HG03097 (cell line): Measurements from ENCODE around the gene MPP2.
"Not testable (repeated sequence)": the region's sequence is repeated elsewhere in the genome, so short reads cannot be mapped to it uniquely, and the experiment has no call there.

Experiments used
- ATAC-seq: cut with Tn5 transposase; IDR thresholded peaks from one replicate; pipeline ENCODE4 v1.9.1; 2021; ENCODE audit not compliant: unreplicated experiment, low FRiP score

Gene MPP2

DNA sequence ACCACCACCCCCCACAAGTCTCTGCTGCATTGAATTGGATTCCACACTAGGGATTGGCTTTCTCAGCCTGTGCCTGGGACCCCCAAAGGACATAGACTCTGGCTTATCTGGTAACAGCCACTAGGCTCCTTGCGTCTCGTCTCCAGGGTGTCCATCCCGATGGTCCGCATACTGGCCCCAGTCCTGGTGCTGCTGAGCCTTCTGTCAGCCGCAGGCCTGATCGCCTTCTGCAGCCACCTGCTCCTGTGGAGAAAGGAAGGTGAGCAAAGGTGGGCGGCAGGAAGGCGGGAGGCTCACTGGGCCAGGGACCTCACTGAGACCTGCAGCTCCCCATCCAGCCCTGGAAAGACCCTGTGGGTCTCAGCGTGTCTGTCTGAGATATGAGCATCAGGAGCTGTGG is 52.3 kb downstream of the MPP2 start:
- ATAC-seq, result no peak

DNA sequence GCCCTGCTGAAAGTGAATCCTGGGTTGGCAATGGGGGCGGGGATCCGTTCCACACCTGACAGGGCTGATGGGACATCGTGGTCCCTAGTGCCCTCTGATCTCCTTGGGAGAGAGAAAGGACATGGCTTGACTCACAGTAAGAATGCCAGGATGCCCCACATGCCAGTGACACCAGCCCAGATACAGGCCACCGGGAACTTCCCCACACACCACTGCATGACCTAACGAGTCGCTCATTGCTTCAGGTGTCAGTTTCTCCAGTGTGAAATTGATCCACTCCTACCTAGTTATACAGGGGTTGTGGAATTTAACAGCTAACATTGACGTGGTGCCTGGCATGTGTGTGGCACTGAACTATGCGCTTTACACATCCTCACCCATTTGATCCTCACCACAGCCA is 52.8 kb downstream of the MPP2 start:
- ATAC-seq, result no peak

DNA sequence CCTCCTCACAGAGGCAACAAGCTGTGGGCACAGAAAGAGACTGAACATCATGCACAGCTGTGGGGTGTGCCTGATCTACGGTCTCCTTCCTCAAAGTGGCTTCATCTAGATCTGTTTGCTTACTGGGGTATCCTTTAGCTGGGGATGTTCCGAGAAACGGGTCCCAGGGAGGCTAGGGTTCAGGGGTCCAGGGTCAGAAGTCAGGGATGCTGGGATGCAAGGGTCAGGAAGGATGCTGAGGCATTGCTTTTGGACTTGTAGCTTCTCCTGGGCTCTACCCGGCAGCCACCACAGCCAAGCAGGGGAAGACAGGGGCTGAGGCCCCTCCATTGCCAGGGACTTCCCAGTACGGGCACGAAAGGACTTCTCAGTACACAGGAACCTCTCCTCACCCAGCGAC is 53.8 kb downstream of the MPP2 start:
- no peak for ATAC-seq

DNA sequence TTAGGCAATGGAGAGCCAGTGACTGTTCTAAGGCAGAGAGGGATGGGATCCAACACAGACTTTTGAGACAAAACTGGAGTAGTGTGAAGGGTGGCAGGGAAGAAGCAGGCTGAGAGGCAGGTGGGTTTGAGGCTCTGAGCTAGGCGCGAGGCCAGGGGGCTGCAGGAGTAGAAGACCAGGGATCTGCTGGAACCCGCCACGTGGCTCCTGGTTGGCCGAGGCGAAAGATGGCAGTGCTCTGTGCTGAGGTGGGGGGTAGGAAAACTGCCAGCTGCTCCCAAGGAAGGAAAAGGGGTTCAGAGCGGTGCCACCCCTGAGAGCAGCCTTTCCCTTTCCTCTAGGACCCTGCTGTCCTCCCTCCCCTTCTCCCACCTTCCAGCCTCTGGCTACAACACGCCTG is 54.8 kb downstream of the MPP2 start:
- no peak for ATAC-seq

DNA sequence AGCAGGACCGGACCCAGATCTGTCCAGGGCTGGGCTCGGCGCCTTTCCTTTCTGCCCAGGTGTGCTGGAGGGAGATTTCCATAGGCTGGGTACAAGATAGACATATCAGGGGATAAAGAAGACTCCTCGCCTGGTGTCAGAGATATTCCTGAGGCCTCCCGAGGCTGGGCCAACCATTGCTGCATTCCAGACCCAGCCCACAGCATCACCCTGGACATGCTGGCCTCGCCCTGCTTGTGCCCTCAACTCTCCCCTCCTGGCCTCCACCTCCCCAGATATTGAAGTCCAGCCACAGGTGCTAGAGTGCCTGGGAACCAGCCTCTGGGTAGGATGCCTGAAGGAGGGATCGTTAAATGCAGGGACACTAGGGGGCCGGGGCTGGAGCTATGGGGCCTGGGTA is 58.2 kb downstream of the MPP2 start:
- no peak for ATAC-seq

DNA sequence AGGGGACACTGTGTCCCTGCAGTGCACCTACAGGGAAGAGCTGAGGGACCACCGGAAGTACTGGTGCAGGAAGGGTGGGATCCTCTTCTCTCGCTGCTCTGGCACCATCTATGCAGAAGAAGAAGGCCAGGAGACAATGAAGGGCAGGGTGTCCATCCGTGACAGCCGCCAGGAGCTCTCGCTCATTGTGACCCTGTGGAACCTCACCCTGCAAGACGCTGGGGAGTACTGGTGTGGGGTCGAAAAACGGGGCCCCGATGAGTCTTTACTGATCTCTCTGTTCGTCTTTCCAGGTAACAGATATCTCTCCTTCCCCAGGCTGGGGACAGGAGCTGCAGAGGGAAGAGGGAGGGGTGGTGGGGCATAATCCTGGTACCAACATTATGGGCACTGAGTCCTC is 58.7 kb downstream of the MPP2 start:
- ATAC-seq, result no peak

DNA sequence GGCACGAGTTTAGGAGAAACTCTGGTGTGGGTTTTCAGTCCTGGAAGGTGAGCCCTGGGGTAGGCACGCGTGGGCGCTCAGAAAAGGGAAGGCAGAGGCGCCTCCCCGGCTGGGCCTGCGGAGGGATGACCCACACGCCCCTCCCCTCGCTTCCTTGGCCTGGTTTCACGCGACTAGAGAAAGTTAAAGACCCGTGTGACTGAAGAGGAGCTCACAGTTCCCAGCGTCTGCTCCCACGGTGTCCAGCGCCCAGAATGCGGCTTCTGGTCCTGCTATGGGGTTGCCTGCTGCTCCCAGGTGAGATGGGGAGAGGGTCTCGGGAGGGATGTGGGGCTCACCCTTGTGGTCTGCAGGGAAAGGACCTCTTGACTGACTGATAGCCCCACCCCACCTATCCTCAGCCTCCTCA is 60.4 kb downstream of the MPP2 start, which contains the start of gene CD300LG:
TSS of gene CD300LG (plus strand) at position 214 of the 409 bp plus-strand sequence. CDS start at position 255, 41 bp downstream.
- no peak for ATAC-seq

DNA sequence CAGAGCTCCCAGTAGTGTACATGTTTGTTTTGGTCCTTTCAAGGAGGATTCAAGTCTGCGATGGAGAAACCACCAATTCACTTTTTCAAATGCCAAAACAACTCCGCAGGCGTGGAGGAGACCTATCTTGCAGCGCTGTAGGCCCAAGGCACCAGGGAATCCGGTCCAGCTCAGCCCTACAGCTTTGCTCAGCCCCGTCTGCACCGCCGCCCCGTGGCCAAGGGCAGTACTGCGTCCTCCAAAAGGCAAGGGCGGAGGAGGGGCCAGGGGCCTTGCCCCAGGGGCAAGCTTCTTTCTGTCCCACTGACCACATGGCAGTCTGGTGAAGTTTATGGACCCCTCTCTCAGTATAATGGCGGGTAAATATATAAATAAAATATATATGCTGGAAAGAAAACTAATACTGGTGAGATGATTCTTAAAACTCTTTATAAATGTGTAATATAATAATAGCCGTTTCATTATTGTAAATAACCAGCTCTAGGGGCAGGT is 61.1 kb downstream of the MPP2 start:
- ATAC-seq, result no peak

DNA sequence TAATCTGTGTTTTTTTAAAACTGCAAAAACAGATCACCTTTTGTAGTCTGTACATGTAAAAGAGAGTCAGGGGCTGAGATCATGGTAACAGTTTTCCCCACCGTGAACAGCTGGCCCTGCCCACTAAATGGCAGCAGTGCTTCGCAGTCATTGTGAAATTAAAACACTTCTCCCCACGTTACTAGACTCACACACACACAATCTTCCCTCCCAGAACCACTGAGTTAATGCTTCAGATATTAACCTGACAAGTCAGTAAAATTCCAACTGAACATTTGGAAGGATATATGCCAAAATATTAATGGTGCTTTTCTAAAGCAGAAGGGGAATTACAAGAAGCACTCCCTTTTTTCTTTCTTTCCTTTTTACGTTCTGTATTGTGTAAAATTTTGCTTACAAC is 61.6 kb downstream of the MPP2 start:
- no peak for ATAC-seq

DNA sequence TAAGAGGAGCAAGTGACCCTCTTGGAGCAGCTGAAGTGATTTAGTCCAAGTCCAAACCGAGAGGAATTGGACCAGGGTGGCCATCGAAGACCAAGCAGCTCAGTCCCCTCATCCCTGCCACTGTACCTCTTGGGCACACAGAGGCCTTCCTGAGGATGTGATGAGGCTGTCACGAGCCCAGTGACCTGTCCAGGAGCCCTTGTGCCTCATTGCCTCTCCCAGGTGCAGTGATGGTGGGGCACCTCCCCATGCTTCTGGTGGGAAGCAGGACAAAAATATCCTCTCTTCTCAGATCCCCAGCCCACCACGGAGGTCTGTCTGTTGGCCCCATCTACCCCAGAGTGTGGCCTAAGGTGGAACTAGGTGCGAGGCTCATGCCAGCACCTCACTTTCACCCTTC is 63.1 kb downstream of the MPP2 start:
- ATAC-seq, result no peak

DNA sequence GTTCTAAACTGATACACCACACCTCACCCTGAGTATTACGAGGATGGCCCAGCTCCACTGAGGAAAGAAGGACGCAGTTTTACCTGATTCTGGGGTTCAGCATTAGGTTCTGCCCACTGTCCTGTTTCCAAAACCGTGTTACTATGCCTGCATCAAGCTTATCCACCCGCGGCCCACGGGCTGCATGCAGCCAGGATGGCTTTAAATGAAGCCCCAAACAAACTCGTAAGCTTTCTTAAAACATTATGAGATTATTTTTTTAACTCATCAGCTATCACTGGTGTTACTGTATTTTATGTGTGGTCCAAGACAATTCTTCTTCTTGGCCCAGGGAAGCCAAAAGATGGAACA is 64.4 kb downstream of the MPP2 start:
- ATAC-seq, result no peak

DNA sequence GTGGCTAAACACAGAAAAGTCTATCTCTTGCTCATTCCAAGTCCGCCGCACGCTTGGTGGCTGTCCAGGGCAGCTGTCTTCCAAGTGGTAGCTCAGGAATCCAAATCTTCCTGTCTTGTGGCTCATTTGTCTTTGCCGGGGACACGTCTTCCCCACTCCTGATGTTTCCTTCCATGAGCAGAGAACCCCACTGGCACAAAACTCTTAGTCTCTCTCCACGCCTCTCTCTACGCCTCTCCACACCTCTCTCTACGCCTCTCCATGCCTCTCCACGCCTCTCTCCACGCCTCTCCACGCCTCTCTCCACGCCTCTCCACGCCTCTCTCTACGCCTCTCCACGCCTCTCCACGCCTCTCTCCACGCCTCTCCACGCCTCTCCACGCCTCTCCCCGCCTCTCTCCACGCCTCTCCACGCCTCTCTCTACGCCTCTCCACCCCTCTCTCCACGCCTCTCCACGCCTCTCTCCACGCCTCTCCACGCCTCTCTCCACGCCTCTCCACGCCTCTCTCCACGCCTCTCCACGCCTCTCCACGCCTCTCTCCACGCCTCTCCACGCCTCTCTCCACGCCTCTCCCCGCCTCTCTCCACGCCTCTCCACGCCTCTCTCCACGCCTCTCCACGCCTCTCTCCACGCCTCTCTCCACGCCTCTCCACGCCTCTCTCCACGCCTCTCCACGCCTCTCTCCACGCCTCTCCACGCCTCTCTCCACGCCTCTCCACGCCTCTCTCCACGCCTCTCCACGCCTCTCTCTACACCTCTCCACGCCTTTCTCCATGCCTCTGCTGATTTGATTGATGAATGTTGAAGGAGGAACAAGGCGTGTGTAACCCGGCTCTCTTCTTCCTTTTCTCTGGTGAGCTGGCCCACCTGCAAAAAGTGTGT is 65.0 kb downstream of the MPP2 start:
- ATAC-seq, result not testable (repeated sequence)

DNA sequence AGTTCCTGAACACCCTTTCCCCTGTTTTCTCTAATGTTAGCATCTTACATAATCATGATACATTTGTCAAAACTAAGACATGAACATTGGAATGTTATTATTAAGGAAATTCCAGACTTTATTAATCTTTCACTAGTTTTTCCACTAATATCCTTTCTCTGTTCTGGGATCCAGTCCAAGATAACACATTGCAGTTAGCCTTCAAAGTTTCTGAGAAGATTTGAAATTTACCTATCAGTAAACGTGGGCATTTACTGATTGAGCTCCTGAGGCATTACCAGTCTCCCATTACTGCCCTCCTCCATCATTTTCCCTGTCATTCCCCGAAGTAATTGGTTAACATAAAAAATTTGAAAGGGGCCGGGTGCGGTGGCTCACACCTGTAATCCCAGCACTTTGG is 66.1 kb downstream of the MPP2 start:
- ATAC-seq, result no peak

DNA sequence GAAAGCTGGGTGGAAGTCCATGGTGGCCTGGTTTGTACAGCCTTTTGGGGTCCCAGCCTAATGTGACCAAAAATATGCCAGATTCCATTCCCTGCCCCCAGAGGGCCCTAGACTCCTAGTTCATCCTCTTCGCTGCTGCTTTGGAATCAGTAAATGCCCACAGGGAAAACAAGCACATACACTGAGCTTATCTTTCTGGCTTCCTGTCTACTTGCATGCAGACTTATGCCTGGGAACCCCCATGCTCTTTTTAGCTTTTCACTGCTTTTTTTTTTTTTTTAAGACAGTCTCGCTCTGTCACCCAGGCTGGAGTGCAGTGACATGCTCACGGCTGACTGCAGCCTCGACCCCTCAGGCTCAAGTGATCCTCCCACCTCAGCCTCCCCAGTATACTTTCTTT is 66.5 kb downstream of the MPP2 start:
- ATAC-seq, result no peak

DNA sequence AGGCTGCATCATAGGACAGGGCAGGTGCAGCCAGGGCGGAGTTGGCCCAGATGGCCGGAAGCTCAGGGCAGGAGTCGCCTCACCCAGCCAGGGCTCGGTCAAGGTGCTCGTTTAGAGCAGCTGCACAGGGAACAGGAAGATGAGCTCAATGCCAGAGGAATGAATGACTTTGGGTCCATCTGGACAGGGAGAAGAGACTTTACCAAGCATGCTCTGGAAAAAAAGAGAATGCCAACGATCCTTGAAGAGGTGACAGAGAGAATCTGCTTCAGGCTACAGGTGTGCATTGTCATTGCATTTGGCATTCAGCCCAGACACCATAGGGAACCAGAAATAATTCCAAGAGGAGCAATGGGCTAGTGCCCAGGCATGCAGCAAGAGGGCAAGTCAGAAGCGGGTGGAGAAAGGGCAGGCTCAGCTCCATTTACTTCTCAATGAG is 67.6 kb downstream of the MPP2 start:
- ATAC-seq, result no peak

DNA sequence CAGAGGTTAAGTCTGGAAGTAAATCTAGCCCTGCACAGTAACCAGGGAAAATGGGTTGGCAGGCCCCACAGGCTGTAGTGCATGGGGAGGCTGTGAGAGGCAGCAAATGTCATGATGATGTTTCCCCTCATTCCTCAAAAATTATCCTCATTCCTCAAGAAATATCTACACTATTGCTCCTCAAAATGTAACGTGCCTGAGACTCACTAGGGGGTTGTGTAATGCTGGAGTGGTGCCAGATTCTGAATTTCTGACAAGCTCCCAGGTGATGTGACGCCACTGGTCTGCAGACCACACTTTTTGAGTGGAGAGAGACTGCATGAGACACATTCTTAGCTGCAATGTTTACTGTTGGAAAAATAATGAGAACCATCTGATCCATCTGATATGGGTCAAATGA is 73.2 kb downstream of the MPP2 start:
- no peak for ATAC-seq

DNA sequence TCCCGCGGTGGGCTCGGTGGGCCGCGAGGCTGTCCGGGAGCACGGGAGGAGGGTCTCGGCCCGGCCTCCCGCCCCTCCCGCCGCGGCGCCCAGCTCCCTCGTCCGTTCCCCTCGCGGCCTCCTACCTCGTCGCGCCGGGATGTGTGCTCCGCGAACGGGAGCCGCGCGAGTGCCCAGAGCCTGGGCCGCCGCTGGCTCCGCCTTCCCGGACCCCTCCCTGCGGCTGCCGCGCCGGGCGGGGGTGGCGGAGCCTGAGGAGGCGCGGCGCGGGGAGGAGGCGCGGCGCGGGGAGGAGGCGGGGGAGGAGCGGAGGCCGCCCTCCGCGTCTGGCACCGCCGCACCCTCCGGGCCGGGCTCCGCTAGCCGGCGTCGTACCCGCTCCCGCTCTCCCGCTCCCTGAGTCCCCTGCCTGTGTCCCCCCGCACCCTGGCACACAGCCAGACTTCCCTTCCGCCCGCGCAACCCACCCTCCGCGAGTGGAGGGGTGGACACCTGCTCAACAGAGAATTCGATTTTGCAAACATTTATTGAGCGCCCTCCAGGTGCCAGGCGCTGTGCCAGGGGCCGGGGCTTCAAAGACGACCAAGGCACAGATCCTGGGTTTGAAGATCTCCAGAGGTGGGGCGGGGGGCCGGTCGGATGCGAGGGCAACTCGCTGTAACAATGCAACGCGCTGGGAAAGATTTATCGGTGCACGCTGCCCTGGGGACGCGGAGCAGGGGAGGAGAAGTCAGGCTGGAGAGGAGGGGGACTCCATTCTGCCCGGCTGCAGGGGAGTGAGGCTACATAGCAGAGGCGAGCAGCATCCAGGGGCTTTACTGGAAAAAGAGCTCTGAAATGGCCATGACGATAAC is 74.1 kb downstream of the MPP2 start, which contains the start of gene MPP3:
TSS of gene MPP3 (minus strand) at position 171 of the 854 bp plus-strand sequence. CDS start 1,240 bp downstream, outside the sequence.
- no peak for ATAC-seq

DNA sequence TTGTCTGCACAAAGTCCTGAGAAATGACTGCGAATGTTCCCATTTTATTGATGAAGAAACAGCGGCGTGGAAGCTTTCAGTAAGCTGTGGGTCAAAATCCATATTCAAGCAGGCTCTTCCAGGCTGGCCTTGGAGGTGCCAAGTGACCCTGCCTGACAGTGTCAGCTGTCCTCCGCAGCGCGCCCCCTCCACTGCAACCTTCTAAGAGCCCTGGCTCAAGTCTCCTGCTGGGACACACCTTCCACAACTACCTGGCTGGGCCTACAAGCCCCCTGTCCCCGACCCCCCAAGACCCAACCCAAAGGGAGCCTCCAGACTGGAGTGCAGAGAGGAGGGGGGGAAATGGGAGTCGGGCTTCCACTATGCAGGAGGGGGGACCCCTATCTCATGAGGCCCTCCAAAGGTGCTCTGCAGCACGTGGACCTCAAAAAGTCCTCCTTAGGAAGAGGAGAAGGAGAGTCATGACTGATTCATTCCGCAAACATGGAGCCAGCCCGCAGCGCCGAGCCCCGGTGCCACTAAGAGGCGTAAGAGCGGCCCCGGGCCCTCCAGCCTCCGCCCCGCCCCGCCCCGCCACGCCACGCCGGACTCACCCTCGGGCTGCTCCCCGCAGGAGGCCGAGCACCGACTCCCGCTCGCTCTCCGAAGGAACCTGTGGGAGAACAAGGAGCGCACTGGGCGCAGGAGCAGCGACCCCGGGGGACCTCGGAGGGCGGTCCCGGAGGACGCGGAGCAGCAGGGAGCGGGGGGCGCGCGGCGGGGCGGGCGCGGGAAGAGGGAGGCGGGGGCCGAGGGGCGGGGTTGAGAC is 75.0 kb downstream of the MPP2 start:
- no peak for ATAC-seq

DNA sequence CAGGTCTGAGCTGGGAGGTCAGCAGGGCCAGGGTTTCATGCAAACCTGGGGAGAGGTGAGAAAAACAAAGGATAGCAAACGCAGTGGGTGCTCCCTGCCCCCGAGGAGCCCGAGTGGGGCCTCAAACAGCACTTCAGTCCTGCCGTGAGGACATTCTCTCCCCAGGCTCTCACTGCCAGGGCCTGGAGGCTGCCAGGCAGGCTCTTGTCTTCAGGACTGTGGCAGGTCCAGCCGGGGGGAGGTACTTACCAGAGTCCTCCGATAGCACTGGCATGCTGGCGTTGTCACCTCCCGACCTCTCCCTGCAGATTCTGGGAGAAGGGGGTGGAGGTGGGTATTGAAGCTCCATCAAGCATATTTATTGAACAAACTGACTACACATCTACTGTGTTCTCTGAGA is 75.7 kb downstream of the MPP2 start:
- no peak for ATAC-seq

DNA sequence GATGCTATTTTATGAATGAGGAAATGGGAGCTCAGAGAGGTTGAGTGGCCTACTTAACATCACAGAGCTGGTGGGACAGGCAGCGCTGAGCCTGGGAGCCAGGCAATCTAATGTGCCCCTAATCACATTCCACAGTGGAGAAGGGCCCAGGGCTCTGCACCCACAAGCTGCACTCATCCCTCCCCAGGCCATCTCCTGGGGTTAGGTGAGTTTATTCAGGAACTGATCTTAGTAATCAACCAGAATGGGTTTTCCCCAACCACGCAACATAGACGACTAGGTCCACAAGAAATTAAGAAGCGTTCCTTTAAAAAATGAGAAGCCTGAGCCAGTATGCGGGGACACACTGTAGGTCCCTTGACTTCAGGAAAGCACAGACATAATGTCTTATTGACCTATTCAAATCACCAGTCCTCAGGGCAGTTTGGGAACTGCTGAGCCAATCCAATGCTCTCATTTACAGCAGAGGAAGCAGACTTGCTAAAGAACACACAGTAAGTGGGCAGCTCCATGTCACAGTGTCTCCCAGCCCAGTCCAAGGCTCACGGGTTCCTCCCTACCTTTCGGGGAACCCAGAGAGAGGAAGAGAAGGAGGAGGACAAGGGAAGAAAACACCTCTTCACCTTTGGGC is 76.7 kb downstream of the MPP2 start:
- no peak for ATAC-seq
